Cardiac muscle cell (in vitro differentiated cells and primary cell): ENCODE data around the gene RASGRP1. TPM values are rescaled to one million over a fixed set of nuclear protein-coding genes. Genes with fewer than 3 reads are reported as not detected.

Source experiments
- DNase-seq, 2 donors: peaks; one replicate each; pipeline versions ENCODE4 v3.0.0 to v3.0.0-alpha.2; 2010 to 2017; ENCODE audit warnings: low read depth in 1 of 2, low spot score in 1 of 2
- H3K27ac ChIP-seq: fragments of 200-600 bp; sonication (generic); 2 replicates; pipeline ENCODE4 v1.5.1; 2016
- H3K27me3 ChIP-seq: fragments of 200-600 bp; sonication (generic); 2 replicates; pipeline ENCODE4 v1.6.0; 2016; ENCODE audit warnings: control low read depth
- H3K36me3 ChIP-seq: fragments of 200-600 bp; sonication (generic); 2 replicates; pipeline ENCODE4 v1.5.1; 2016; ENCODE audit warnings: control low read depth
- H3K4me1 ChIP-seq: fragments of 200-600 bp; sonication (generic); 2 replicates; pipeline ENCODE4 v1.8.1; 2017; ENCODE audit warnings: low read depth, mild to moderate bottlenecking, mixed run types
- H3K4me3 ChIP-seq: fragments of 200-600 bp; sonication (generic); 2 replicates; pipeline ENCODE4 v1.5.1; 2016; ENCODE audit warnings: mild to moderate bottlenecking
- H3K9me3 ChIP-seq: fragments of 200-600 bp; sonication (generic); 2 replicates; pipeline ENCODE4 v1.5.1; 2017; ENCODE audit warnings: low read depth, mild to moderate bottlenecking, control low read depth
- polyA plus RNA-seq: library from polyadenylated mRNA; unstranded; fragments of >200 nt; fragmentation: Nextera tagmentation; extraction: Ambion mirVana; gene quantifications from 2 replicates; pipeline ENCODE4 v1.2.1, GENCODE V29; 2016
- total RNA-seq: library from RNA; depleted of rRNA; stranded (reverse); fragments of >200 nt; gene quantifications from 2 replicates; pipeline ENCODE4 v1.2.3, GENCODE V29; 2016
- TF ChIP-seq, protein P1 (sequence below): IDR thresholded peaks from 2 replicates; pipeline ENCODE4 v1.5.1; 2012; ENCODE audit warnings: low read depth, mild to moderate bottlenecking, low read length

The RASGRP1 gene
- total and polyA plus RNA-seq, 2 experiments from 2014 or later: 1.1 to 4.5 TPM

DNA sequence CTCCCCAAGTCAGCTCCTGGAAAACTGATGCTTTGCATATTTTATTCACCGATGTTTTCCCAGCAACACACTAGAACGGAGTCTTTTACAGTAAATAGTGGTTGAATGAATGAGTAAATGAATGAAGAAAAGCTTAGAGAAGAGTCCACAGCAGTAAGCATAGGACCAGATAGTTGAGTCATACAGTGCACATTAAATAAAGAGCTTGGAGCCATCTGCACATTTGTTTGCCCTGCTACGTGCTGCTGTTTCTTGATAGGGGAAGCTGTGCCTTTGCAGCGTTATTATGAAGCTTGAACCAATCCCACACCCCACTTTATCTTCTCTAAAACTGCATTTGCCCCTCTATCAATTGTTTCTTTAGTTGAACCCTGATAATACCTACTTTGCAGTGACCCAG lies 109.5 kb downstream of the RASGRP1 start:
- DNase-seq: no peak
- Histone ChIP-seq H3K27me3 (peaks cover 3% of the 10 kb centered on the region), H3K9me3 (no peaks in the 10 kb centered on the region), H3K27ac (peak overlapping the region; percentile 95), H3K36me3 (no peaks in the 10 kb centered on the region), H3K4me1 (peaks cover 7% of the 10 kb centered on the region), H3K4me3 (peak overlapping the region; percentile 73)
- TF ChIP-seq, protein P1, sequence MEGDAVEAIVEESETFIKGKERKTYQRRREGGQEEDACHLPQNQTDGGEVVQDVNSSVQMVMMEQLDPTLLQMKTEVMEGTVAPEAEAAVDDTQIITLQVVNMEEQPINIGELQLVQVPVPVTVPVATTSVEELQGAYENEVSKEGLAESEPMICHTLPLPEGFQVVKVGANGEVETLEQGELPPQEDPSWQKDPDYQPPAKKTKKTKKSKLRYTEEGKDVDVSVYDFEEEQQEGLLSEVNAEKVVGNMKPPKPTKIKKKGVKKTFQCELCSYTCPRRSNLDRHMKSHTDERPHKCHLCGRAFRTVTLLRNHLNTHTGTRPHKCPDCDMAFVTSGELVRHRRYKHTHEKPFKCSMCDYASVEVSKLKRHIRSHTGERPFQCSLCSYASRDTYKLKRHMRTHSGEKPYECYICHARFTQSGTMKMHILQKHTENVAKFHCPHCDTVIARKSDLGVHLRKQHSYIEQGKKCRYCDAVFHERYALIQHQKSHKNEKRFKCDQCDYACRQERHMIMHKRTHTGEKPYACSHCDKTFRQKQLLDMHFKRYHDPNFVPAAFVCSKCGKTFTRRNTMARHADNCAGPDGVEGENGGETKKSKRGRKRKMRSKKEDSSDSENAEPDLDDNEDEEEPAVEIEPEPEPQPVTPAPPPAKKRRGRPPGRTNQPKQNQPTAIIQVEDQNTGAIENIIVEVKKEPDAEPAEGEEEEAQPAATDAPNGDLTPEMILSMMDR: no peak

DNA sequence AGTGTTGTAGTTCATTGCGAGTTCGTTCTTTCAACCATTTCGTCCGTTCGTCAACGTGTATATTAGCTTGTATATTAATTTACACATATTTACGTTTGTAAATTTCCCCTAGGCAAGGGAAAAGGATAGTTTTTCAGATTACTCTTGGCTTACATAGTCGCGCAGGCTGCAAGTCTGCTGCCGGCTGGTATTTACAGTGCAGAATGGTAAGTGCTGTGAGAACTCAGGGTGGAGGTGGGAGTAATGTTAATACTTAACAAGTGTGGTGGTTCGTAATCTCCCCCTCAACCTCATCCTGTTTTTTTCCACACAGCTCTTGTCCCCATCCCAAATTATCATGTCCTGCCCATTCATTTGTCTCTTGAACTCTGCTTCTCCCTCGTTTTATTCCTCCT lies 109.9 kb downstream of the RASGRP1 start:
- H3K36me3 ChIP-seq: no peaks in the 10 kb centered on the region
- peak overlapping the region; percentile 73 for H3K4me3 ChIP-seq
- DNase-seq: peak in 1 of 2 donors; percentile 47
- peak overlapping the region; percentile 95 for H3K27ac ChIP-seq
- TF ChIP-seq, protein P1: no peak
- no peaks in the 10 kb centered on the region for H3K9me3 ChIP-seq
- peaks cover 3% of the 10 kb centered on the region for H3K27me3 ChIP-seq
- peaks cover 7% of the 10 kb centered on the region for H3K4me1 ChIP-seq

DNA sequence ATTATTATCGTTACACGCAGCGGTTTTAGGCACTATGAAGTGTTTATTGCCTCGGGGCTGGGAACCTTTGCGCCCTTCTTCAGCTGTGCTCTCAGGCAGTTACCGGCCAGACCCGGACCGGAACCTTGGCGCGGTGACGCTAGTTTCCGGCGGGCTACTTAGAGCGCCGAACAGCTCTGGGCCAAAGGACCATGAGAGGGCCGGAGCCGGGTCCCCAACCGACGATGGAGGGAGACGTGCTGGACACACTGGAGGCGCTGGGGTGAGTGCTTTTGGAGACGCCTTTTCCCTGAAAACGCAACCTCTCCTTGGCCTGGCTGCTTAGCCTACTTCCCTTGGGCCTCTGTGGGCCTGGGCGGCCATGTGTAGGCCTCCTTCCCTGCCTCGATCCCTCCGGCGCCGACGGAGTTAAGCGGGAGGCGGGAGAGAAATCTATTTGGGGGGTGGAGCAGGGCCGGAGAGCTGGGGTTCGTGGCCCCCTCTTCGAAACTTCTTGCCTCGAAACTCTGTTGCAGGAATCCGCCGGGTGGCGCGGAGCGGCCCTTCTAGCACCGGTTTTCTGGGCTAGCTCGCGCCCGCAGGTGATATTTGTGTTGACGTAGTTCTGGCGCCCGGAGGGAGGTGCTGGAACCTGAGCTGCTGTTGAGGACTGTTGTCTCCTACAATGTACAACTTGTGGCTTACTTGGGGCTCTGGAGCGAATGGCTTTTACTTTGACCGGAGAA lies 110.5 kb downstream of the RASGRP1 start, which contains the start of gene FAM98B:
FAM98B (plus strand) TSS at position 157 of the 725 bp plus-strand sequence; CDS start at position 192, 35 bp downstream.
- peaks cover 3% of the 10 kb centered on the region for H3K27me3 ChIP-seq
- H3K27ac ChIP-seq: peak within 1 kb of the TSS; percentile 95
- peak; percentile 90 to 94 for DNase-seq
- H3K4me3 ChIP-seq: peak within 1 kb of the TSS; percentile 73
- no peaks in the 10 kb centered on the region for H3K36me3 ChIP-seq
- TF ChIP-seq, protein P1: no peak
- no peaks in the 10 kb centered on the region for H3K9me3 ChIP-seq
- peaks cover 7% of the 10 kb centered on the region for H3K4me1 ChIP-seq

DNA sequence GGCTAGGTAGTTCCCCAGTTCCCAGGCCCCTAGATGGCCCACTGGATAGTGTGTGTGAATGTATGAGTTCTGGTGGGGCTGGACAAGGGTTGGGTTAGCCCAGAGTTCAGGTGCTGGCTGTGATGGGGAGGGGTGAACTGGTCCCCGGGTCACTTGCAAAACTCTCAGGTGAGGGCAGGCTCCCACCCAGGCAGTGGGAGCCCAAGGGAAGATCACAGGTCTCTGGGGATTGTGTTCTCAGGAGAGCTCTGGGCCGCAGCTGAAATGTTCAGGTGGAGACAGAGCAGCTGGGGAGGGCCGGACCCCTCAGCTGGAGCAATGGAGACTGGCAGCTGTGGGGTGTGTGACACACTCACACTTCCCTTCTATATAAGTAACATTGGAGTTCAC lies 123.5 kb downstream of the RASGRP1 start:
- TF ChIP-seq, protein P1: no peak
- Histone ChIP-seq H3K36me3 (no peaks in the 10 kb centered on the region), H3K27me3 (no peaks in the 10 kb centered on the region), H3K4me1 (no peaks in the 10 kb centered on the region), H3K4me3 (no peak overlapping the region), H3K27ac (no peak overlapping the region), H3K9me3 (no peaks in the 10 kb centered on the region)
- DNase-seq: no peak

DNA sequence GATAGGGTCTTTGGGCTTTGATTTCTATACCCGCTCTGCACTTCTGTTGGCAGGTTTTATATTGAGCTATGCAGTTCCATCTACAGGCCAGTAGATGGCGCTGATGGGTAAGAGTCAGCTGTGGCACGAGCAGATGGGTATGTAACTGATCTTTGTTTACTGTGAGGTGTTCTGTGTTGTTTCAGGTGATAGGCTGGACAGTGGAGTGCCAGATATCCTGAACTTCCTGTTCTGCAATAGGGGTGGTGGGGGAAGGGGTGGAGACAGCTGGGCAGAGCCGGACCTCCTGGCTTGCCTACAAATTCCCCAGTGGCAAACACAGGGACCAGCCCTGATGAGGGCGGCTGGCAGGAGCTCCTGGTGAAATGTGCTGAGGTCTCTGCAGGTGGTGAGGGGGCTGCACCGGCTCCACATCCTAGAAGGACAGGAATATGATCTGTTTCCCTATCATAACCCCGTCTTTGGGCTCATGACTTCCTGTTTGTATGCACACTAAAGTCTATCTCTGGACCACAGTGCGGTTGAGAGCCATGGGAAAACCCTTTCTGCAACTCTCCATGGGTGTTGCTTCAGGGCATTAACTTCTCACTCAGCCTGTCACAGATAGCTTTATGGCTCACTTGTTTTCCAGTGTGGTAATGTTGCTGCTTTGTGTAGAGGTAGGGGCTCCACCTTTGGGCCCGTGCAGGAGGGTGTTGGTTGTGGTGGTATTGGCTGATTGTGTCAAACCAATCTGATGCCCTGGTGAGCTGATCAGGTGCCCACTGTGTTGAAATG lies 124.1 kb downstream of the RASGRP1 start:
- TF ChIP-seq, protein P1: peak; percentile 97
- H3K9me3 ChIP-seq: no peaks in the 10 kb centered on the region
- H3K27ac ChIP-seq: no peak overlapping the region
- H3K4me3 ChIP-seq: no peak overlapping the region
- H3K27me3 ChIP-seq: peaks cover 2% of the 10 kb centered on the region
- H3K4me1 ChIP-seq: no peaks in the 10 kb centered on the region
- peak; percentile 61 to 84 for DNase-seq
- no peaks in the 10 kb centered on the region for H3K36me3 ChIP-seq

Other genes with a start within 250 kb of the RASGRP1 start
- 6.0 and 10.2 TPM in 2 replicates for gene FAM98B, start 110.7 kb downstream of the RASGRP1 start, total RNA-seq
- gene FAM98B, start 110.7 kb downstream of the RASGRP1 start, polyA plus RNA-seq: 2.4 and 3.4 TPM in 2 replicates